ENCODE results near the gene SERPINE1.

DNA sequence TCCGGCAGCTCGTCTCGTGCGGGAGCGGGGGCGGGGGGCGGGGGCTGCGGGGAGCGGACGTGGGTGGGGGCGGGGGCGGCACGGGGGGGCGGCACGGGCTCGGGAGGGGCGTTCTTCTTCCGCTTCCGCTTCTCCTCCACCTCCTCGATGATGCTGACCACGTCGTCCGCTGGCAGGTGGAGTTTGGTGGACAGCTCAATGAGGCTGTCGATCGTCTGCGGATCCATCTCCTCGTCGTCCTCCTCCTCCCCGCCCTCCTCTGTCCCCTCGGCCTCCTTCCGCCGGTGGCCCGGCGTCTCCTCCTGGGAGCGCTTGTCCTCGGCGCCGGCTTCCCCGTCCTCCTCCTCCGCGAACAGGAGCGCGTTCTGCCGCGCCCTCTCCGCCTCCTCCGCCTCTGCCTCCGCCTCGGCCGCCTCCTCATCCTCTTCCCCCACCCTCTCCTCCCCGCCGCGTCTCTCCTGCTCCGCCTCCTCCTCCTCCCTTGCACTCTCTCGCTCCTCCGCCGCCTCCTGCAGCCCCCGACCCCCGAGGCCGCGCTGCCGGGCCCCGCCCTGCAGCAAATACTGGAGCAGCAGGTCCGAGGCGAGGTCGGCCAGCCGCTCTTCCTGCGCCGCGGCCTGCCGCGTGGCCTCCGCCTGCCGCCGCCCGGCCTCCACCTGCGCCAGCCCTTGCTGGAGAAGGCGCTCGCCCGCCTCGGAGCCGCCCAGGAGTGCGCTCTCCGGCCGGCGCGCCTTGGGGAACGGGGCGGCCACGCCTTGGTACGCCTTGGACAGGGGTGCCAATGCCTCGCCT is 36.6 kb downstream of the SERPINE1 start:
- TF ChIP-seq, protein P1, sequence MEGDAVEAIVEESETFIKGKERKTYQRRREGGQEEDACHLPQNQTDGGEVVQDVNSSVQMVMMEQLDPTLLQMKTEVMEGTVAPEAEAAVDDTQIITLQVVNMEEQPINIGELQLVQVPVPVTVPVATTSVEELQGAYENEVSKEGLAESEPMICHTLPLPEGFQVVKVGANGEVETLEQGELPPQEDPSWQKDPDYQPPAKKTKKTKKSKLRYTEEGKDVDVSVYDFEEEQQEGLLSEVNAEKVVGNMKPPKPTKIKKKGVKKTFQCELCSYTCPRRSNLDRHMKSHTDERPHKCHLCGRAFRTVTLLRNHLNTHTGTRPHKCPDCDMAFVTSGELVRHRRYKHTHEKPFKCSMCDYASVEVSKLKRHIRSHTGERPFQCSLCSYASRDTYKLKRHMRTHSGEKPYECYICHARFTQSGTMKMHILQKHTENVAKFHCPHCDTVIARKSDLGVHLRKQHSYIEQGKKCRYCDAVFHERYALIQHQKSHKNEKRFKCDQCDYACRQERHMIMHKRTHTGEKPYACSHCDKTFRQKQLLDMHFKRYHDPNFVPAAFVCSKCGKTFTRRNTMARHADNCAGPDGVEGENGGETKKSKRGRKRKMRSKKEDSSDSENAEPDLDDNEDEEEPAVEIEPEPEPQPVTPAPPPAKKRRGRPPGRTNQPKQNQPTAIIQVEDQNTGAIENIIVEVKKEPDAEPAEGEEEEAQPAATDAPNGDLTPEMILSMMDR (IDR thresholded peaks at IDR 0.05) = no peak
- TF ChIP-seq POLR2A (IDR thresholded peaks at IDR 0.05) = no peak
